ENCODE results near the gene RIPOR1.

DNA sequence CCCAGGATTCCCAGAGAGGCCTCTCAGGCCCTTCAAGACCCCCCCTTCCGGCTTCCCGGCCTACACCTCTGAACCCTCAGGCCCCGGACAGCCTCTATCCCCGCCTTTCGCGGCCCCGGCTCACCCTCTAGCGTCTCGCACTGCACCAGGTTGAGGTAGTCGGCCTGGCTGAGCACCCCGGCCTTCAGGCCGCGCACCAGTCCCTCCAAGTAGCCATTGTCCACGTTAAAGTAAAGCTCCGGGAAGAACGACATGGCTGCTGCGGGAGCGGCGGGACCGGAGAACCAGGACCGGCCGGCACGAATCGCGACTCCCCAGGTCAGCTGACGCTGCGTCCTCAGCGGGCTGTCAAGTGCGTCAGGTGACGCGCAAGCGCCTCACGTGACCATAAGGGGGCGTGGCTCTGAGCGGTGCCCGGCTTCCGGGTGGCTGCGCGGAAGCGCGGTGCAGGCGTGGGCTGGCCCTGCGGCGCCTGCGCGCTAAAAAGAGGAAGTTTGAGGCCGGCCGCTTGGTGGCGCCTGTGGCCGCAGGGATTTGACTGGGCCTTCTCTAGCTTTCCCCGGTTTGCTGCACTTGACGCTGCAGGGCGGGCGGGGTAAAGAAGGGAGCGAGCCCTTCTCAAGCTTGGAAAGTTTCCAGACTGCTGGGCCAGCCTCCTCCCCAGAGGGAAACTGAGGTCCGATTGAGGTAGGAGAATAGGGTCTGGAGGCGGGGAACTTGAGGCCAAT lies 47.6 kb upstream of the RIPOR1 start, which contains the start of gene ATP6V0D1:
- no peak for TF ChIP-seq EZH2 (IDR thresholded peaks at IDR 0.05; ENCODE audit: borderline replicate concordance, low read length)
- TF ChIP-seq, protein P1, sequence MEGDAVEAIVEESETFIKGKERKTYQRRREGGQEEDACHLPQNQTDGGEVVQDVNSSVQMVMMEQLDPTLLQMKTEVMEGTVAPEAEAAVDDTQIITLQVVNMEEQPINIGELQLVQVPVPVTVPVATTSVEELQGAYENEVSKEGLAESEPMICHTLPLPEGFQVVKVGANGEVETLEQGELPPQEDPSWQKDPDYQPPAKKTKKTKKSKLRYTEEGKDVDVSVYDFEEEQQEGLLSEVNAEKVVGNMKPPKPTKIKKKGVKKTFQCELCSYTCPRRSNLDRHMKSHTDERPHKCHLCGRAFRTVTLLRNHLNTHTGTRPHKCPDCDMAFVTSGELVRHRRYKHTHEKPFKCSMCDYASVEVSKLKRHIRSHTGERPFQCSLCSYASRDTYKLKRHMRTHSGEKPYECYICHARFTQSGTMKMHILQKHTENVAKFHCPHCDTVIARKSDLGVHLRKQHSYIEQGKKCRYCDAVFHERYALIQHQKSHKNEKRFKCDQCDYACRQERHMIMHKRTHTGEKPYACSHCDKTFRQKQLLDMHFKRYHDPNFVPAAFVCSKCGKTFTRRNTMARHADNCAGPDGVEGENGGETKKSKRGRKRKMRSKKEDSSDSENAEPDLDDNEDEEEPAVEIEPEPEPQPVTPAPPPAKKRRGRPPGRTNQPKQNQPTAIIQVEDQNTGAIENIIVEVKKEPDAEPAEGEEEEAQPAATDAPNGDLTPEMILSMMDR (IDR thresholded peaks at IDR 0.05; ENCODE audit: low read length) = peak; percentile 85
